Measurements from ENCODE around the gene PRPF40A.

Gene PRPF40A

DNA sequence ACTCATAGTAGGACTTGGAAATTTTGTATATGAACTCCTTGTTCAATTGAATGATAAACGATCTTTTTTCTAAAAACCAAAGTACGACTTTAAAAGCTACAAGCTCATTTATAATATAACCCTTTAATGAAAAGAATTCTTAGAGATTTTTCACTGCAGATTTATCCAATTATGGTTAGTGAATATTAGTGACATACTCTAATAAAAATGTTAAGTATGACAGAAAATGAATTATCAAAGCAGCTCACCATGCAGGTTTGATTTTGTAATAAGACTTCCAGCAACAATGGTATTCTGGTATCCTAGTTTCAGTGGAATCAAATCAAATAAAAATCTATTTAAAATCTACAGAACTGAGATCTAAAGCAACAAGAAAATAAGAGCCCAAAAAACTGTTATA, 38.5 kb downstream of the PRPF40A start:
- H3K9ac ChIP-seq (ENCODE audit: insufficient read length): no peak overlapping the region
- peaks cover 92% of the 10 kb centered on the region for H3K36me3 ChIP-seq (ENCODE audit: insufficient read depth, low read length)
- H3K4me3 ChIP-seq: no peak overlapping the region
- no peaks in the 10 kb centered on the region for H3K9me3 ChIP-seq (ENCODE audit: low read depth, low read length)
- TF ChIP-seq POLR2AphosphoS5 (IDR thresholded peaks at IDR 0.05; ENCODE audit: borderline replicate concordance, low read depth, low read length) (no peak), EZH2 (IDR thresholded peaks at IDR 0.05) (no peak), FOXP2 (optimal IDR thresholded peaks at IDR 0.05; ENCODE audit: control extremely low read depth, extremely low read length, insufficient read depth) (no peak)
- no peak overlapping the region for H3K27ac ChIP-seq
- no peak for DNase-seq (ENCODE audit: low read depth, low spot score)

DNA sequence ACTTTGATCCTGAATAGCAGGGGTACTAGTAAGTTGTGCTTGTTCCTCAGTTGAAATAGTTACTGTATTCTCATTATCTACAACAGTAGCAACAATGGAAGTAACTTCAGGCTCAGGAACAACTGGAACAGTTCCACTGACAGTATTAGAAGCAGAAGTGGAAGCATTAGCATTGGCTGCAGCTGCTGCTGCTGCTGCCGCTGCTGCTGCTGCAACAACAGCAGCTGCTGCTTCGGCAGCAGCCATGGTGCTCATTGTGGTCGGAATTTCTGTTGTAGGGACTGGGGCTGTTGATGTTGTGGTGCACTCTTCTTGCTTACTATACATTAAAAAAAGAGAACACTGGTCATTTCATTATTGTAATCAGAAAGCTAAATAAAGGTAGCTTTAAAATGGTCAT, 40.8 kb downstream of the PRPF40A start:
- Histone ChIP-seq H3K27ac (no peak overlapping the region), H3K9ac (ENCODE audit: insufficient read length) (no peak overlapping the region), H3K4me3 (no peak overlapping the region), H3K9me3 (ENCODE audit: low read depth, low read length) (no peaks in the 10 kb centered on the region), H3K36me3 (ENCODE audit: insufficient read depth, low read length) (peaks cover 95% of the 10 kb centered on the region)
- DNase-seq (ENCODE audit: low read depth, low spot score): no peak
- no peak for TF ChIP-seq POLR2AphosphoS5 (IDR thresholded peaks at IDR 0.05; ENCODE audit: borderline replicate concordance, low read depth, low read length)
- no peak for TF ChIP-seq EZH2 (IDR thresholded peaks at IDR 0.05)
- no peak for TF ChIP-seq FOXP2 (optimal IDR thresholded peaks at IDR 0.05; ENCODE audit: control extremely low read depth, extremely low read length, insufficient read depth)

DNA sequence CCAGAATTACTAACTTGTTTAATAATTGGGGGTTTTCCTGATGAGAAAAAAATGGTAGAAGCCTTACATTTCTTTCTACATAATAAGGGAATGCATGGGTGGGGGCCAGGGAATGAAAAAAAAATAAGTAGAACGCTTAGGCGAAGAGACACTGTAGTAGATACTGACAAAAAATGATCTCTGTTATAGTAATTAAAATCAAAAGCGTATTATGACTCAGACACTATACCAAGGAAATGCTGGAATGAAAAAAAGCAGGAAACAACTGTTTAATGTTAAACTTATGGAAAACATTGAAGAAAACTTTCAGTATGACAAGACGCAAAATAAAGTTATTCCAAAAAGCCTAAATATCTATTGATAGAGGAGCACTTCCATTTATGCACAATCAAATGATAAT, 42.9 kb downstream of the PRPF40A start:
- no peak for DNase-seq (ENCODE audit: low read depth, low spot score)
- H3K9me3 ChIP-seq (ENCODE audit: low read depth, low read length): no peaks in the 10 kb centered on the region
- H3K9ac ChIP-seq (ENCODE audit: insufficient read length): no peak overlapping the region
- H3K4me3 ChIP-seq: no peak overlapping the region
- H3K27ac ChIP-seq: no peak overlapping the region
- peaks cover 93% of the 10 kb centered on the region for H3K36me3 ChIP-seq (ENCODE audit: insufficient read depth, low read length)
- TF ChIP-seq FOXP2 (optimal IDR thresholded peaks at IDR 0.05; ENCODE audit: control extremely low read depth, extremely low read length, insufficient read depth) (no peak), EZH2 (IDR thresholded peaks at IDR 0.05) (no peak), POLR2AphosphoS5 (IDR thresholded peaks at IDR 0.05; ENCODE audit: borderline replicate concordance, low read depth, low read length) (no peak)

DNA sequence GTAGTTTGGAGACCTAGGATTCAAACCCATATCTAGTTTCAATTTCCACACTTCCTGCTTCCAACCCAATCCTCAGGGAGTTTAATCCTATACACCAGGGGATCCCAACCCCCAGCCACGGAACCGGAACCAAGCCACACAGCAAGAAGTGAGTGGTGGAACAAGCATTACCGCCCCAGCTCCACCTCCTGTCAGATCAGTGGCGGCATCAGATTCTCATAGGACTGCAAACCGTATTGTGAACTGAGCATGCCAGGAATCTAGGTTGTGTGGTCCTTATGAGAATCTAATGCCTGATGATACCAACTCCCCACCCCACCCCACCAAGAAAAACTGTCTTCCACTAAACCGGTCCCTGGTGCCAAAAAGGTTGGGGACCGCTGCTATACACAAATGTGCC, 52.5 kb downstream of the PRPF40A start:
- Histone ChIP-seq H3K9me3 (ENCODE audit: low read depth, low read length) (no peaks in the 10 kb centered on the region), H3K9ac (ENCODE audit: insufficient read length) (no peak overlapping the region), H3K36me3 (ENCODE audit: insufficient read depth, low read length) (peaks cover 86% of the 10 kb centered on the region), H3K4me3 (no peak overlapping the region), H3K27ac (no peak overlapping the region)
- no peak for TF ChIP-seq EZH2 (IDR thresholded peaks at IDR 0.05)
- TF ChIP-seq FOXP2 (optimal IDR thresholded peaks at IDR 0.05; ENCODE audit: control extremely low read depth, extremely low read length, insufficient read depth): no peak
- TF ChIP-seq POLR2AphosphoS5 (IDR thresholded peaks at IDR 0.05; ENCODE audit: borderline replicate concordance, low read depth, low read length): no peak
- DNase-seq (ENCODE audit: low read depth, low spot score): no peak

DNA sequence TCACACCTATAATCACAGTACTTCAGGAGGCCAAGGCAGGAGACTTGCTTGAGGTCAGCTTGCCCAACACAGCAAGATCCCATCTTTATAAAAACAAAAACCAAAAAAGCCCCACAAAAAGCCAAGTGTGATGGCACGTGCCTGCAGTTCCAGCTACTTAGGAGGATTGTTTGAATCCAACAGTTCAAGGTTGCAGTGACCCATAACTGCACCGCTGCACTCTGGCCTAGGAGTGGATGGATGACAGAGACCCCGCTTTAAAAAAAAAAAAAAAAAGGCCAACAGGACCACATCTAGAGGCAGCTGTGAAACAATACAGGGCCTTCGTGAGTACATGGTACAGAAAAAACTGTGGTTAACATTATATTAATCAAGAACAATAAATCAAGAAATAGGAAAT, 56.2 kb downstream of the PRPF40A start:
- no peak for DNase-seq (ENCODE audit: low read depth, low spot score)
- Histone ChIP-seq H3K27ac (no peak overlapping the region), H3K9me3 (ENCODE audit: low read depth, low read length) (no peaks in the 10 kb centered on the region), H3K36me3 (ENCODE audit: insufficient read depth, low read length) (peaks cover 87% of the 10 kb centered on the region), H3K4me3 (no peak overlapping the region), H3K9ac (ENCODE audit: insufficient read length) (no peak overlapping the region)
- no peak for TF ChIP-seq POLR2AphosphoS5 (IDR thresholded peaks at IDR 0.05; ENCODE audit: borderline replicate concordance, low read depth, low read length)

DNA sequence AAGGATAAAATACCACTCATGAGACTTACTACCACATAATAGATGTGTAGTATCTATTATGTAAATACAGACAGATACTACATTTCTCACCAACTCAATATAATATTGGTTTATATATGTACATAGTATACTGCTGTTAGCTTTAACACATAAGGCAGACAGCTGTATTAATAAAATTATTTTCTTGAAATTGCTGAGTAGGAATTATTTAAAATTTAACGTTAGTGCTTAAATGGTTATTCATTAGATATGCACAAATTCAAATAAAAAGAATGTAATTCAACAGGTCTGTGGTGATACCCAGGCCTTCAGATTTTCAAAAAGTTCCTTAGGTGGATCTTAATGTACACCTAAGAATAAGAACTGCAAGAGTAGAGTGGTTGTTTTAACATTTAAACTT, 59.0 kb downstream of the PRPF40A start:
- no peak overlapping the region for H3K4me3 ChIP-seq

DNA sequence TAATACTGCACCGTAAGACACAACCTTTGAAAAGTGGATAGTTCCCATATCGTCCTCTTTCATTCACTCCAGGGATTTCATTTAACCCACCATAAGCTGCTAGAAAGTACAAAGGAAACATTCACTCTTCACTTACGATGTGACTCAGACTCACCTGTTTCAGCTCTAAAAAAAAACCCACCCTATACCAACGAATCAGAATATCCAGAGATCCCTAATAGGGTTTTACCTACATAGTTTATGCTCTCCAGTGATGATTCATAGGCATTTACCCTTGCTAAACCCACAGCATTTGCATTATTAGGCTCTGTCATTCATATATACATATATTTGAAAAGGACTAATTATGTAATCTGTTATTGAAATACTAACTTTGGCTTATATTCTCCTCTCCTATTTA, 60.2 kb downstream of the PRPF40A start:
- Histone ChIP-seq H3K4me3 (no peak overlapping the region), H3K36me3 (ENCODE audit: insufficient read depth, low read length) (peaks cover 88% of the 10 kb centered on the region), H3K9me3 (ENCODE audit: low read depth, low read length) (no peaks in the 10 kb centered on the region), H3K9ac (ENCODE audit: insufficient read length) (no peak overlapping the region), H3K27ac (no peak overlapping the region)
- no peak for DNase-seq (ENCODE audit: low read depth, low spot score)
- TF ChIP-seq POLR2AphosphoS5 (IDR thresholded peaks at IDR 0.05; ENCODE audit: borderline replicate concordance, low read depth, low read length) (no peak), EZH2 (IDR thresholded peaks at IDR 0.05) (no peak), FOXP2 (optimal IDR thresholded peaks at IDR 0.05; ENCODE audit: control extremely low read depth, extremely low read length, insufficient read depth) (no peak)

More for the DNA sequence above, 59.0 kb downstream of the PRPF40A start:
- DNase-seq (ENCODE audit: low read depth, low spot score): no peak
- H3K27ac ChIP-seq: no peak overlapping the region
- peaks cover 88% of the 10 kb centered on the region for H3K36me3 ChIP-seq (ENCODE audit: insufficient read depth, low read length)
- TF ChIP-seq FOXP2 (optimal IDR thresholded peaks at IDR 0.05; ENCODE audit: control extremely low read depth, extremely low read length, insufficient read depth) (no peak), POLR2AphosphoS5 (IDR thresholded peaks at IDR 0.05; ENCODE audit: borderline replicate concordance, low read depth, low read length) (no peak), EZH2 (IDR thresholded peaks at IDR 0.05) (no peak)
- no peaks in the 10 kb centered on the region for H3K9me3 ChIP-seq (ENCODE audit: low read depth, low read length)
- no peak overlapping the region for H3K9ac ChIP-seq (ENCODE audit: insufficient read length)

DNA sequence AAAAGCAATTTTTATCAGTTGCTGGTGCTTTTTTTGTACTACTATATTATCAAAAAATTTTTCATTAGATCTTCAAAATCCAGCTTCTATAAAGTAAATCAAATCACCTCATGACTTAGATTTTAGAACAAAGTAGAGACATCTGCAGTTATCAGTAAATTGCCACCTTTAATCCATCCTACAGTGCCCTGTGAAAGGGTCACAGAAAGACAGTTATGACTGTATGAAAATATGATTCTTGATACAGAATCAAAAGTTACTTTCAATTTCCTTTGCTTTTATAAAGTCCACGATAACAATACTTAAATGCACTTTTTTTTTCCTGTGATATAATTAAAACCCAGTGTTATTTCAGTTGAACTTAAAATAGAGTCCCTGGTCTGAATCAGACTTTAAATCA, 61.4 kb downstream of the PRPF40A start:
- no peak overlapping the region for H3K4me3 ChIP-seq
- no peak overlapping the region for H3K27ac ChIP-seq
- no peaks in the 10 kb centered on the region for H3K9me3 ChIP-seq (ENCODE audit: low read depth, low read length)
- DNase-seq (ENCODE audit: low read depth, low spot score): no peak
- peaks cover 82% of the 10 kb centered on the region for H3K36me3 ChIP-seq (ENCODE audit: insufficient read depth, low read length)
- no peak overlapping the region for H3K9ac ChIP-seq (ENCODE audit: insufficient read length)
- no peak for TF ChIP-seq FOXP2 (optimal IDR thresholded peaks at IDR 0.05; ENCODE audit: control extremely low read depth, extremely low read length, insufficient read depth)
- no peak for TF ChIP-seq POLR2AphosphoS5 (IDR thresholded peaks at IDR 0.05; ENCODE audit: borderline replicate concordance, low read depth, low read length)
- TF ChIP-seq EZH2 (IDR thresholded peaks at IDR 0.05): no peak

DNA sequence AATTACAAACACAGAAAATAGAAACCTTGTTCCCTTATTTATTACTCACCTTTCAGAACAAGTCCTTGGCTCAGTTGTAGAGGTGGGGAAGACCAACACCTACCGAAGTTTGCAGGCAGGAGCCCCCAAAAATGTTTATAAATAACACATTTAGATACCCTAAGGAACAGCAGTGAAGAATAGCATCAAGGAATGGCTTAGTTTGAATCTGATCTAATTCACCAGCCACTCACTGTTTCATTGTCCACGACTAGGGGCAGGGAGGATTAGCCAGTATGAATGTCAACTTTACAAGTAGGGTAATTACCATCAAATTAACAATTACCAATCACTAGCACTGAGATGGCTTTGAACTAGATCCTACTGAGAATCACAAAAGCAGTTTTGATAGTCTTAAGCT, 65.4 kb downstream of the PRPF40A start:
- Histone ChIP-seq H3K4me3 (no peak overlapping the region), H3K36me3 (ENCODE audit: insufficient read depth, low read length) (peaks cover 45% of the 10 kb centered on the region), H3K9me3 (ENCODE audit: low read depth, low read length) (no peaks in the 10 kb centered on the region), H3K27ac (no peak overlapping the region), H3K9ac (ENCODE audit: insufficient read length) (no peak overlapping the region)
- no peak for TF ChIP-seq FOXP2 (optimal IDR thresholded peaks at IDR 0.05; ENCODE audit: control extremely low read depth, extremely low read length, insufficient read depth)
- no peak for TF ChIP-seq EZH2 (IDR thresholded peaks at IDR 0.05)
- TF ChIP-seq POLR2AphosphoS5 (IDR thresholded peaks at IDR 0.05; ENCODE audit: borderline replicate concordance, low read depth, low read length): no peak
- DNase-seq (ENCODE audit: low read depth, low spot score): no peak
